ENCODE measurements around the gene CNIH2.
A peak's percentile ranks its signal among the peaks of the same experiment; 100 is the strongest.
"Not testable (repeated sequence)": the region's sequence is repeated elsewhere in the genome, so short reads cannot be mapped to it uniquely, and the experiment has no call there.

The CNIH2 gene

DNA sequence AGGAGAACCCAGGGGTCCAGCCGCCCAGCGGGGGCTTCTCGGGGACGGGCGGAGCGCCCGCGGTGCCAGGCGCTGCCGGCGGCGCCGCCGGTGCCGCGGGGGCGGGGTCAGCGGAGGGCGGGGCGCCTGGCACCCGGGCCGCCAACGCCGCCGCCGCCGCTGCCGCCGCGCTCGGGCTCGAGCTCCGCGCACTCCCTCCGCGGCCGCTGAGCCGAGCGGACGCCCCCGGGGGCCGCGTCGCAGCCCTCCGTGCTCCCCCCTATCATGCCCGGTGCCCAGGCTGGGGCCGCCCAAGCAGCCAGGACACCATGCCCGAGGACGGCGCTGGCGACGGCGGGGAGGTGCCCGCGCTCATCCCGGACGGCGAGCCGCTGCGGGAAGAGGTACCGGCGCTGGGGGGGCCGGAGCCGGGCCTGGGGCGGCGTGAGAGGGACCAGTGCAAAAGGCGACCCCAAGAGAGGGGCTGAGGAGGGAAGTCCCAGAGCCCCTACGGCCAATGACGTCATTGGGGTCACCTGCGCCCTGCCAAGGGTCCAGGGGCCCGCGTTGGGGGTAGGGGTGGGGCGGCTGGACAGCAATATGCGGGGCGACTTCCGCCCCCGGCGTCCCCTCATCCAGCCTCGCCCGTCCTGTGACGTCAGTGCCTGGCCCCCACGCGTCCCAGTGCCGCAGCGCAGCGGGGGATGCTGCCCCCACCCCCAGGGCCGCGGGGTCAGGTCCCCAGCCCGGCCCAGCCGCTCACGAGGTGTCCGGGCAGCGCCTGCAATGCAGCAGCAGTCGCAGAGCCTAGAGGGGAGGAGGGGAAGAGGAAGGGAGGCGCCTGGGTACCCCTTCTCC lies 13.9 kb downstream of the CNIH2 start, which contains the start of gene TMEM151A:
Gene TMEM151A (plus strand): TSS at position 189 of the 837 bp plus-strand sequence. CDS start 120 bp downstream, at position 309.
- peak; percentile 14 for DNase-seq (ENCODE audit: low spot score)

- DNase-seq (ENCODE audit: low spot score) = no peak
Measured at GRCh38 chr11:66292543-66293332, 14.8 kb downstream of the CNIH2 start.

DNA sequence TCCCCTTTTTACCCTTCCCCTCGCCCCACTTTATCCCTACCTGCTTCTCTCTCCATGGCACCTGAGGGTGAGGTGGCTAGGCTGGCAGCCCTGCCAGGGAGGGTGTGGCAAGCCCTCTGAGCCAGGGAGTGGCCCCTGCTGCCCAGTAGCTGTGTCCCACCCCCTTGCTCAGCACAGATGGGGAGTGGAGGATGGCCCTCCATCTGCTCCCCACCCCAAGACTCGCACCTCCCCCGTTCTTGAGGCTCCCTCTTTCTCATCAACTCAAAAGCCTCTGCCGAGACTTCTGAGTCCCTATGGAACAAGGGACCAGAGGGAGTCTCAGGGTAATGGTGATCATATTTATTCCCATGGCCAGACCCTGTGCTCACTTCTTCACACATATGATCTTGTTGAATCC lies 15.4 kb downstream of the CNIH2 start:
- no peak for DNase-seq (ENCODE audit: low spot score)

GRCh38 chr11:66293777-66294625 lies 16.0 kb downstream of the CNIH2 start:
- no peak for DNase-seq (ENCODE audit: low spot score)

- DNase-seq (ENCODE audit: low spot score) = no peak
Measured at GRCh38 chr11:66294626-66295620, 16.9 kb downstream of the CNIH2 start.

DNA sequence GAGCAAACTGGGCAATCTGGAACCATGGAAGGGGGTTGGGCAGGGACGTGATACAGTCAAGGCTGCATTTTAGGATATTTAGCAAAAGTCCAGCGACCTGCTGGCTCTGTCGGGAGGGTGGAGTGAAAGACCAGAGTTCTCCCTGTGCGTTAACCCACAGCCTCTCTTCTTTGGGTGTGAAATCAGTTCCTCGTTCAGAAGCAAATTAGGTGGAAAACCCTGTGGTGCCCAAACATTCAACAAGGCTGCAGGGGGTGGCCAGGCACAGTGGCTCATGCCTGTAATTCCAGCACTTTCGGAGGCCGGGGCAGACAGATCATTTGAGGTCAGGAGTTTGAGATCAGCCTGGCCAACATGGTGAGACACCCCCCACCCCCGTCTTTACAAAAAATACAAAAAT lies 19.6 kb downstream of the CNIH2 start:
- no peak for DNase-seq (ENCODE audit: low spot score)

DNA sequence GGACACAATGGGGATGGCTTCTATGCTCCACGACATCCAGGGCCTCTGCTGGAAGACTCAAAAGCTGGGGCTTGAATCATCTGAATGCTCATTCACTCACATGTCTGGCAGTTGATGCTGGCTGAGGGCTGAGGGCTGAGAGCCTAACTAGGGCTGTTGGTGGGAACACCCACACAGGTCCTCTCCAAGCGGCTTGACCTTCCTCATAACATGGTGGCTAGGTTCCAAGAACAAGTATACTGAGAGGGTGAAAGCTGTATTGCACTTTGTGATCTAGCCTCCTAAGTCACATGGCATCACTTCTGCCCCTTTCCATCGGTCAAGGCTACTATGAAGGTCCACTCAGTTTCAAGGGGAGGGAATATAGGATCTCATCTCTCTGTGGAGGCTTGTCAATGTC lies 21.2 kb downstream of the CNIH2 start:
- no peak for DNase-seq (ENCODE audit: low spot score)

DNA sequence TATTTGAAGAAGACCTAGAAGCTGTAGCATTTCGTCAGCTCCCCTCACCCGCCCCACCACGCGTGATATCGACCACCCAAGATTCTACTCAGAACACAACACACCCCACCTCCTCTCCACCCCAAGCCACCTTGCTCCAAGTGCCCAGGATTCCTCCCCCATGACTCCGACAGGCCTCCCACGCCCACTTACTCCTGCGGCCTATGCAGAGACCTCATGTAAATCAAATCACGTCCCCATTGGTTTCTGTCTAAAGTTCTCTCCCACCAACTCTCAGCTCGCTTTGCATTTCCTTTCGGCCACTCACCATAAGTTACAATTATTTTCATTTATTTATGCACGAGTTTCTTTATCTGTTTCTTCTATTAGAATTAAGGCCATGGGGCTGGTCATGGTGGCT lies 24.7 kb downstream of the CNIH2 start:
- no peak for DNase-seq (ENCODE audit: low spot score)

GRCh38 chr11:66309475-66309874 lies 31.5 kb downstream of the CNIH2 start:
- no peak for DNase-seq (ENCODE audit: low spot score)

DNA sequence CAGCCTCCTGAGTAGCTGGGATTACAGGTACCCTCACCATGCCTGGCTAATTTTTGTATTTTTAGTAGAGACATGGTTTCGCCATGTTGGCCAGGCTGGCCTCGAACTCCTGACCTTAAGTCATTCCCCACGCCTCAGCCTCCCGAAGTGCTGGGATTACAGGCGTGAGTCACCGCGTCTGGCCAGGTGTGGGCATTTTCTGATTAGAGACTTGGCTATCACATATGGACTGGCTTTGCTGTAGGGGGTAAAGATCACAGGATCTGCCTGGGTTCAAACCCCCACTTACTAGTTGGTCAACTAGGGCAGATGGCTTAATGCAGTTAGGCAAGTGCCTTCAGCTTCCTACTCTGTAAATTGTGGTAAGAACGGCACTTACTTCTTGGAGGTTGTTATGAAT lies 32.3 kb downstream of the CNIH2 start:
- no peak for DNase-seq (ENCODE audit: low spot score)

- not testable (repeated sequence) for DNase-seq (ENCODE audit: low spot score)
Measured at GRCh38 chr11:66310803-66311440, 32.9 kb downstream of the CNIH2 start.

GRCh38 chr11:66311470-66311964 lies 33.5 kb downstream of the CNIH2 start:
- no peak for DNase-seq (ENCODE audit: low spot score)

DNA sequence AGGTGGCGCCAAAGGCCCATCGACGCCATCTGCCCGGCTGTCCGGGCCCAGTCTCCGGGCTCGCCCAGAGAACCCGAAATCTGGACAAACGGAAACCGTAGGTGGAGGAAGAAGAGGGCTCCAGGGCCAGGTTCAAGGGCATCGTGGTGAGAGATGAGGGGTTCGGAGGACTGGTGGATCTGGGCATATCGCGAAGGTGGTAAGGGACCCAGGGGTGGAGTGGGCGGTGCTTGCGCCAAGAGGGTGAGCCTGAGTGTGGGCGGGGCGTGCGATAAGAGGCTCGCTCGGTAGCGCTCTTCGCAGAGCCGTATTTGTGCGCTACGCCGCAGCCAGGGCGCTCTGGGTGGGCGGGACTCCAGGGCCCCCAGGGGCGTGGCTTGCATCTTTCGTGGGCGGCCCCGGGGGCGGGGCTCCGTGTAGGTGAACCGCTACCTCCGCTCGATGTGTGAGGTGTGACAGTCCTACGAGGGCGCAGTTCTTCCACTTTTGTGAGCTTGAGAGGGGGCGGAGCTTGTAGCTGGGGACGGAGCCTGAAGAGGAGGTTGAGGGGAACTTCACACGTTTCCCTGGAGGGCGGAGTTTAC lies 34.1 kb downstream of the CNIH2 start:
- DNase-seq (ENCODE audit: low spot score) = peak; percentile 96

- DNase-seq (ENCODE audit: low spot score) = peak; percentile 98
Measured at GRCh38 chr11:66312549-66313320, 34.8 kb downstream of the CNIH2 start.

- no peak for DNase-seq (ENCODE audit: low spot score)
Measured at GRCh38 chr11:66313321-66314185, 35.6 kb downstream of the CNIH2 start.

- no peak for DNase-seq (ENCODE audit: low spot score)
Measured at GRCh38 chr11:66314186-66314501, 36.2 kb downstream of the CNIH2 start.

DNA sequence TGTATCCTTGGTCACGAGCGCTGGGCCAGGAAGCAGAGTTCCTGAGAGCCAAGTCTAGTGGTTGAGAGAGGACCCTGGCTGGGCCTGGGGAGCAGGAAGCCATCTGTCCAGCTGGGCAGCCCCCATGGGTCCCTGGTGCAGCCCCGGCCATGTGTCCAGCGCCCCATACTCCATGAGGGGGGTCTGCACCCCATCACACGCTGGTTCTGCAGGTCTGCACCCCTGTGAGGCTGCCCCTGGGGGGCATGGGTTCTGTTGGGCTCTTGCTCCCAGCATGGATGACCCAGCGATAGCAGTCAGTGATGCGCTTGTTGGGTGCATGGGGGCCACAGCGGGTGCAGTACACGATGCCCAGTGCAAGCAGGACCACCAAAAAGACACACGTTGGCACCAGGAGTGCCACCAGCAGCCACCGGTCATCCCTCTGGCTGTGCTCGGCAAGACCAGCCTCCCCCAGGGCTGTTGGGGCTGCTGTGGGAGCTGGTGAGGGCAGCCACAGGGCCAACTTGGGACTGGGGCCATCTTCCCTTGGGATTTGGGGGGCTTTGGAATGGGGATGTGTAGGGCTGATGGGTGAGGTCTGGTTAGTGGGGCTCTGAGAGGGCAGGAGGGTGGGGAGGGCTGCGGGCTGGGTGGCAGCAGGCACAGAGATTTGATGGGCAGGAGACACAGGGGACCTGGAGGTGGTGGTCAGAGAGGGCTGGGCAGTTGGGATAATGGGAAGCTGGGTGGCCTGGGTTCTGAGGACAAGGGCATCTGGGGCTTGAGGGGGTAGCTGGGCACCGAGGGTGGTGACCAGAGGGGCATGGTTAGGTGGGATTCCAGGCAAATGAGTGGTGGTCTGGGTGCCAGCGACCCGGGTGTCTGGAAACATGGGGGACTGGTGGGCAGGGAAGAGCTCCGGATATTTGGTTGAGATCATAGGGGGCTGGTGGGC lies 36.9 kb downstream of the CNIH2 start:
- no peak for DNase-seq (ENCODE audit: low spot score)
